GM19035 (cell line): ENCODE measurements around the gene GAMT.

Experiments used
- ATAC-seq: cut with Tn5 transposase; IDR thresholded peaks from one replicate; pipeline ENCODE4 v1.9.1; 2021; ENCODE audit not compliant: unreplicated experiment

The GAMT gene

DNA sequence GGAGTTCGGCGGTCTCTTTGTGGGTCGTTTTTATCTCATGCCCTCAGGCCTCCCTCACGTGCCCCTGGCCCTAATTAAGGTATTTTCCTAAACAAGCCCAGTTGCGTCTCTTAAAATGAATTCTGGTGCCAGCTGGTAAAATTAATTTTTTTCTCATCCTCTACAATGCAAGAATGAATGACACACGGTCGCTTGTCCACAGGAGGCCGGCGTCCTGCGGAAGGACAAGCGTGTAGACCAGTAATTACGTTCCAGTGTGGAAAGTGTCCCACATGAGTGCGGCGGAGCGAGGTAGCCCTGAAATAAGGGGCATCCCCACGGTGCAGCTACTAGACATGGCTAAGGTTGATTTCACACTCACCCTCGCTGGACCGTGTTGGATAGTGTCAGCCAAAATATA is 52.1 kb downstream of the GAMT start:
- no peak for ATAC-seq
